Ovary (tissue), 3 donors: Measurements from ENCODE around the gene CLBA1.

Experiments used
- POLR2A ChIP-seq: fragments of 450-650 bp; IDR thresholded peaks from one replicate; pipeline ENCODE4 v1.6.1; 2017; ENCODE audit warnings: antibody characterized with exemption, mild to moderate bottlenecking, moderate library complexity
- TF ChIP-seq, protein P1 (sequence below), 3 donors: fragments of 450-650 bp in 2 of 3; fragments of 200-600 bp in 1 of 3; IDR thresholded peaks; one replicate each; pipeline versions ENCODE4 v1.5.1 to v1.8.0; 2016 to 2022; ENCODE audit warnings: antibody characterized with exemption in 3 of 3, mild to moderate bottlenecking in 1 of 3
- donor health status: DM: no; HTN: no; CAD: no.

DNA sequence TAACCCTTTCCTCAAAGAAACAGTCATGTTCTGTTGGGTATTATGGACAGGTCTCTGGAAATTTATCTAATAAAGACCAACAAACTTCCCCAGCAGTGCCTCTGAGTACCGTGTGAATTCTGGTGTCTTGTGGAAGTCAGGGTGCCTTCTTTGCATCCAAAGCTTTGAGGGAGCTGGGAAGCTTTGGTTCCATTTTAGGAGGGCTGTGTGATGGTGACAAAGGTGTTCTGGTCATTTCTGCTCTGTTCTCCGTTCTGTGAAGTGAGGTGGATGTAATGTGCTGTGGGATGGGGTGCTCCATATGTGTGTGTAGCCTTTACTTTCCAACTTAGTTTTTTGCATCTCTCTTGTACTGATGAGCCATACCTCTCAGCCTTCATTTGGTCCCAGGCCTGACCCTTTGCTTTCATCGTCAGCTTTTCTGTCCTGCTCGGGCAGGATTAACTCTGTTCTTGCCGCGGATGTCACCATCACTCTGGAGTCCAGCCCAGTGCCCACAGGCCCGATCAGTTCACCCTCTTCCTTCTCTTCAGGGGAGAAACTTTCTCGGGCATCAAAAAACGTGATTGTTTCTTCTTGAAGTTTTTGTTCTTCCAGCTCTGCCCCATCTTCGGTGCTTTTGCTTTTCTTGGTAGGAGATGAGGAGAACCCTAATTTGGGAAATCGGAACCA lies 47.8 kb upstream of the CLBA1 start:
- TF ChIP-seq, protein P1, sequence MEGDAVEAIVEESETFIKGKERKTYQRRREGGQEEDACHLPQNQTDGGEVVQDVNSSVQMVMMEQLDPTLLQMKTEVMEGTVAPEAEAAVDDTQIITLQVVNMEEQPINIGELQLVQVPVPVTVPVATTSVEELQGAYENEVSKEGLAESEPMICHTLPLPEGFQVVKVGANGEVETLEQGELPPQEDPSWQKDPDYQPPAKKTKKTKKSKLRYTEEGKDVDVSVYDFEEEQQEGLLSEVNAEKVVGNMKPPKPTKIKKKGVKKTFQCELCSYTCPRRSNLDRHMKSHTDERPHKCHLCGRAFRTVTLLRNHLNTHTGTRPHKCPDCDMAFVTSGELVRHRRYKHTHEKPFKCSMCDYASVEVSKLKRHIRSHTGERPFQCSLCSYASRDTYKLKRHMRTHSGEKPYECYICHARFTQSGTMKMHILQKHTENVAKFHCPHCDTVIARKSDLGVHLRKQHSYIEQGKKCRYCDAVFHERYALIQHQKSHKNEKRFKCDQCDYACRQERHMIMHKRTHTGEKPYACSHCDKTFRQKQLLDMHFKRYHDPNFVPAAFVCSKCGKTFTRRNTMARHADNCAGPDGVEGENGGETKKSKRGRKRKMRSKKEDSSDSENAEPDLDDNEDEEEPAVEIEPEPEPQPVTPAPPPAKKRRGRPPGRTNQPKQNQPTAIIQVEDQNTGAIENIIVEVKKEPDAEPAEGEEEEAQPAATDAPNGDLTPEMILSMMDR (IDR thresholded peaks at IDR 0.05): no peak
- no peak for TF ChIP-seq POLR2A
